Measurements from ENCODE around the gene RNF128. TPM values are rescaled to one million over a fixed set of nuclear protein-coding genes. Genes with fewer than 3 reads are reported as not detected.

The RNF128 gene
- total and polyA plus RNA-seq, 7 donors, result 1.7 to 7.1 (median 4.8) TPM

DNA sequence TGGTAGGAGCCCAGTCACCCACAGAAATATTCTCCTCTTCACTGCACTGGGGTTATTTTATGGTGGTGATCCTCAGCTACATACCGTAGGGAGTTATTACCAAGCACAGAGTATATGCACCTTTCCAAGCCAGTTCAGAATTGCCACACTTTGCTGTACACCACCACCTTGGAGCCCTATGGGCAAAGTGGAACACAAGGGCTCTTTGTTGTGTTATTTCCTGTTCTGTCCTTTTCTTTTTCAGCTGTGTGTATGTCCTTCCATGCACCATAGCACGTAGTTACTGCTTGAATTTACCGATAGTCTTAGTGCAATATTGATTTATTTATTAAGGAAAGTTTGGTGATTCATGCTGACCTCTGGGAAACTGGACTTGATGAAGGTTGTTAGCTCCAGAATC, 8.3 kb downstream of the RNF128 start:
- H3K4me1 ChIP-seq, result peaks cover 9% of the 10 kb centered on the region
- H3K27me3 ChIP-seq (ENCODE audit: insufficient read depth in 3 of 3, low read length in 2 of 3), result peaks cover 0 to 20% (median 0%) of the 10 kb centered on the region in 3 donors
- no peaks in the 10 kb centered on the region for H3K9me3 ChIP-seq
- intact Hi-C loops (cut with DNase I), result no loop called here
- H3K36me3 ChIP-seq (ENCODE audit: insufficient read depth in 1 of 2, low read depth in 1 of 2), result no peaks in the 10 kb centered on the region
- no peak overlapping the region for H3K4me3 ChIP-seq
- H3K27ac ChIP-seq, result no peak overlapping the region
- 63 to 86% (median 80%) methylated on average over 3 of the region's 3 CpGs for WGBS, 3 donors
- ATAC-seq (no peak), DNase-seq (no peak)
- TF ChIP-seq, protein P1, sequence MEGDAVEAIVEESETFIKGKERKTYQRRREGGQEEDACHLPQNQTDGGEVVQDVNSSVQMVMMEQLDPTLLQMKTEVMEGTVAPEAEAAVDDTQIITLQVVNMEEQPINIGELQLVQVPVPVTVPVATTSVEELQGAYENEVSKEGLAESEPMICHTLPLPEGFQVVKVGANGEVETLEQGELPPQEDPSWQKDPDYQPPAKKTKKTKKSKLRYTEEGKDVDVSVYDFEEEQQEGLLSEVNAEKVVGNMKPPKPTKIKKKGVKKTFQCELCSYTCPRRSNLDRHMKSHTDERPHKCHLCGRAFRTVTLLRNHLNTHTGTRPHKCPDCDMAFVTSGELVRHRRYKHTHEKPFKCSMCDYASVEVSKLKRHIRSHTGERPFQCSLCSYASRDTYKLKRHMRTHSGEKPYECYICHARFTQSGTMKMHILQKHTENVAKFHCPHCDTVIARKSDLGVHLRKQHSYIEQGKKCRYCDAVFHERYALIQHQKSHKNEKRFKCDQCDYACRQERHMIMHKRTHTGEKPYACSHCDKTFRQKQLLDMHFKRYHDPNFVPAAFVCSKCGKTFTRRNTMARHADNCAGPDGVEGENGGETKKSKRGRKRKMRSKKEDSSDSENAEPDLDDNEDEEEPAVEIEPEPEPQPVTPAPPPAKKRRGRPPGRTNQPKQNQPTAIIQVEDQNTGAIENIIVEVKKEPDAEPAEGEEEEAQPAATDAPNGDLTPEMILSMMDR (IDR thresholded peaks at IDR 0.05), result no peak

DNA sequence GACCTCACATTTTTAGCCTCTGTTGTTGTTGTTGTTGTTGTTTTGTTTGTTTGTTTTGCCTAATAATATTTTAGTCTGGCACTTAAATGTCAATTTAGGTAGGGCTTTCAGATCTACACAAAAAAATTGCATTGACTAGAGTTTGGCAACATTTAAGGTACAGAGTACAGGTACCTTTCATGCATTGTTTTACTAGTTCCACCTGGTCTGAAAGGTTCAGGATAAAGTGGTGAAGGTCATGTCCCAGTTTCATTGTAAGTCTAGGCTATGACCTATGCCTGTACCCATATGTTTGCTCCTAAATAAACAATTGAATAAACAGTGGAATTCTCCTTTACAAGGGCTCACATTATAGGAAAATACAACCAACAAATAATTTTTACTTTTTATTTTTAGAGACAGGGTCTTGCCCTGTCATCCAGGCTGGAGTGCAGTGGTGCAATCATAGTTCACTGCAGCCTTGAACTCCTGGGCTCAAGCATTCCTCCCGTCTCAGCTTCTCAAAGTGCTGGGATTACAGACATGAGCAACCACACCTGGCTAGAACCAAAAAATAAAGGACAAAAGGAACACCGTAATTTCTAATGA, 13.8 kb downstream of the RNF128 start:
- Histone ChIP-seq H3K4me1 (no peaks in the 10 kb centered on the region), H3K27me3 (ENCODE audit: insufficient read depth in 3 of 3, low read length in 2 of 3) (peaks cover 0 to 7% (median 0%) of the 10 kb centered on the region in 3 donors), H3K27ac (no peak overlapping the region), H3K4me3 (no peak overlapping the region), H3K9me3 (no peaks in the 10 kb centered on the region), H3K36me3 (ENCODE audit: insufficient read depth in 1 of 2, low read depth in 1 of 2) (no peaks in the 10 kb centered on the region)
- no peak for ATAC-seq
- 76 to 96% (median 80%) methylated on average over 2 of the region's 2 CpGs for WGBS, 3 donors
- intact Hi-C loops (cut with DNase I), result no loop called here
- TF ChIP-seq, protein P1 (IDR thresholded peaks at IDR 0.05), result no peak
- no peak for DNase-seq

DNA sequence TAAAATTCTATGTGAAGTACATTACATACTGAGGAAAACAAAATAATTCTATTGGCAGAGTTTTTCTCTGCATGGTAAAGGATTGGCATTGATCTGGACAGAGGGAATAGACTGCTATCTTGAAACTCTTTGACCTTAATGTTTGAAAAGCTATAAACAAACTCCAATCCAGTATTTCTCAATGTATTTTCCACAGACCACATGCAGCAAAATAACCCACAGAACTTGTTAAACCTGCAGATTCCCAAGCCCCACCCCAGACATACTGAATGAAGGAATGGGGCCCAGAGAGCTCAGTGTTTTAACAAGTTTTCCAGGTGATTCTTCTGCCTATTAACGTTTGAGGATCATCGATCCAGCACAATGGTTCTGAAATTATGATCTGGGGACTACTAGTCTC, 15.7 kb downstream of the RNF128 start:
- H3K4me1 ChIP-seq, result no peaks in the 10 kb centered on the region
- 67 to 84% (median 83%) methylated on average over 2 of the region's 2 CpGs for WGBS, 3 donors
- ATAC-seq, result no peak
- H3K9me3 ChIP-seq, result no peaks in the 10 kb centered on the region
- H3K36me3 ChIP-seq (ENCODE audit: insufficient read depth in 1 of 2, low read depth in 1 of 2), result no peaks in the 10 kb centered on the region
- H3K4me3 ChIP-seq, result no peak overlapping the region
- DNase-seq, result no peak
- no peak overlapping the region for H3K27ac ChIP-seq
- intact Hi-C loops (cut with DNase I), result no loop called here
- peaks cover 0 to 7% (median 0%) of the 10 kb centered on the region in 3 donors for H3K27me3 ChIP-seq (ENCODE audit: insufficient read depth in 3 of 3, low read length in 2 of 3)
- TF ChIP-seq, protein P1 (IDR thresholded peaks at IDR 0.05), result no peak

DNA sequence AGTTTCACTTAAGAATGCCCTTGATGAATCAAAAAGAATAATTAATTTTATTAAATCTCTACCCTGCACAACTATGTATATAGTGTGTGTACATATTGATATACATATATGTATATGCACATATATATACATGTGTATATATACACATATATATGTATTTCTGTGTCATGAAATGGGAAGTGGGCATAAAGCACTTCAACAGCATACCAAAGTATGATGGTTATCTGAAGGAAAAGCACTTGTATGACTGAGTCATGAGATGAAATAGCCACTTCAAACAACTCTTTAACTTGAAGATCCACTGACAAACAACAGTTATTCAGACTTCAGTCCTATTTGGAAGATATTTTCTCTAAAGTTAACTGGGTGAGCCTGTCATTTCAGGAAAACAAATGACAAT, 16.3 kb downstream of the RNF128 start:
- intact Hi-C loops (cut with DNase I), result no loop called here
- H3K4me3 ChIP-seq, result no peak overlapping the region
- H3K27ac ChIP-seq, result no peak overlapping the region
- no peaks in the 10 kb centered on the region for H3K4me1 ChIP-seq
- no peak for ATAC-seq
- H3K9me3 ChIP-seq, result no peaks in the 10 kb centered on the region
- H3K36me3 ChIP-seq (ENCODE audit: insufficient read depth in 1 of 2, low read depth in 1 of 2), result no peaks in the 10 kb centered on the region
- peaks cover 0 to 7% (median 0%) of the 10 kb centered on the region in 3 donors for H3K27me3 ChIP-seq (ENCODE audit: insufficient read depth in 3 of 3, low read length in 2 of 3)
- DNase-seq, result no peak
- TF ChIP-seq, protein P1 (IDR thresholded peaks at IDR 0.05), result no peak

DNA sequence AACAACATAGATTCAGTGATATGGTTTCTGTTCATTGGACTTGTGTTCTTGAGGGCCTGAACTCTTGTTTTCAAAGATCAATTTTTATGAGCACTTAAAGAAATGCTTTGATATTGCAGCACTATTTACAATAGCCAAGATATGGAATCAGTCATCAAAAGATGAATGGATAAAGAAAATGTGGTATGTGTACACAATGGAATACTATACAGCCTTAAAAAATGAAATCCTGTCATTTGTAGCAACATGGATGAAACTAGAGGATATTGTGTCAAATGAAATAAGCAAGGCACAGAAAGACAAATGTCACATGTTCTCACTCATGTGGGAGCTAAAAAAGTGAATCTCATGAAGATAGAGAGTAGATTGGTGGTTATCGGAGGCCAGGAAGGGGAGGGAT, 21.9 kb downstream of the RNF128 start:
- H3K4me1 ChIP-seq, result no peaks in the 10 kb centered on the region
- intact Hi-C loops (cut with DNase I), result no loop called here
- peaks cover 0 to 13% (median 0%) of the 10 kb centered on the region in 3 donors for H3K27me3 ChIP-seq (ENCODE audit: insufficient read depth in 3 of 3, low read length in 2 of 3)
- H3K4me3 ChIP-seq, result no peak overlapping the region
- H3K36me3 ChIP-seq (ENCODE audit: insufficient read depth in 1 of 2, low read depth in 1 of 2), result no peaks in the 10 kb centered on the region
- H3K9me3 ChIP-seq, result no peaks in the 10 kb centered on the region
- TF ChIP-seq, protein P1 (IDR thresholded peaks at IDR 0.05), result no peak
- no peak overlapping the region for H3K27ac ChIP-seq
- DNase-seq (no peak), ATAC-seq (no peak)
- WGBS, 3 donors, result 91 to 96% (median 93%) methylated on average over 1 of the region's 1 CpG

Measured in psoas muscle (tissue), 8 donors.